Measurements from ENCODE around the gene MYRF.
A peak's percentile ranks its signal among the peaks of the same experiment; 100 is the strongest.

Gene MYRF

GRCh38 chr11:61744609-61745156 lies 7.8 kb upstream of the MYRF start:
- peaks cover 0 to 5% (median 2%) of the 10 kb centered on the region in 4 experiments for H3K4me1 ChIP-seq (ENCODE audit: control extremely low read depth in 1 of 4, control insufficient read depth in 4 of 4, insufficient read depth in 4 of 4, low read length in 3 of 4)
- no peak overlapping the region for H3K27ac ChIP-seq (ENCODE audit: insufficient read depth in 1 of 2, low read depth in 1 of 2, low read length in 2 of 2, poor library complexity in 1 of 2, severe bottlenecking in 2 of 2)
- H3K4me3 ChIP-seq (ENCODE audit: control insufficient read depth in 1 of 7, extremely low read depth in 1 of 7, insufficient read depth in 4 of 7, low read depth in 2 of 7, low read length in 6 of 7) = no peak overlapping the region
- peaks cover 0 to 2% (median 0%) of the 10 kb centered on the region in 5 experiments for H3K27me3 ChIP-seq (replicated peaks in 2 of 5; ENCODE audit: control insufficient read depth in 4 of 5, insufficient read depth in 5 of 5, low read length in 4 of 5)
- WGBS (ENCODE audit: insufficient coverage) = 84% methylated on average over 6 of the region's 10 CpGs
- ChIA-PET CTCF (interaction anchor here (1.1 to 3.2 kb wide), 7 partner anchors 11 to 54 kb away, joined by 3 to 19 read pairs (median 4); no protein-coding TSS in a partner anchor), POLR2A (no interaction called here)
- H3K9me3 ChIP-seq (ENCODE audit: control extremely low read depth in 1 of 5, control insufficient read depth in 4 of 5, insufficient read depth in 2 of 5, low read depth in 1 of 5, low read length in 4 of 5) = no peaks in the 10 kb centered on the region
- no peak for DNase-seq
- no peaks in the 10 kb centered on the region for H3K36me3 ChIP-seq (ENCODE audit: control insufficient read depth in 4 of 4, insufficient read depth in 4 of 4, low read length in 3 of 4)

DNA sequence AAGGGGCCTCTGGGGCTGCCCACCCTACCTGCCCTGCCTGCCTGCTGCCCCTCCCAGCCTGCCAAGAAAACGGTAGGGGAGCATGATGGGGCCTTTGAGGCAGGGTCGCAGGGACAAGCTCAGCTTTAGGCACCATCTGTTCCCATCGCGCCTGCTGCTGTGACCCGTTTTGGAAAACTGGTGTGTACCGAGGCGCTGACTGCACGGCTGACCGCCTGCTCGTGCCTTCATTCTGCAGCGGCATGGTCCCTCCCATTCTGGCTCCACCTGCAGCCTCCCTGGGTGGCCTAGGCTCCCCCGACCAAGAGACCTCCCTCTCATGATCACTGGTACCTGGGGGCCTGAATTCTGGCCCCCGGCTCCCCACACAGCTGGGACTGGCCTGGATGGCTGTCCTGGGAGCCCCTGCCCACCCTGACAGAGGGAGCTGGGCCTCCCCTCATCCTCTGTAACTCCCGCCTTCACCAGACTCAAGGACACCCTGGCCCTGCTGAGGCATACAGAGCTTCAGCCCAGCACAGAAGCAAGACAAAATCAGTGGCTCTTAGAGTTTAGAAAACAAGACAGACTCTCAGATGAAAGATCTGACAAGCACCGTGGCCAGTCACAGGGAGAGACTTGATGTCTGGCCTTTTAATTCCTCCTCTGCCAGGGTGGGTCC lies 6.5 kb upstream of the MYRF start:
- CTCF ChIA-PET = interaction anchor here (1.1 to 3.2 kb wide), 4 partner anchors 10 to 43 kb away, joined by 3 to 19 read pairs (median 10); no protein-coding TSS in a partner anchor
- POLR2A ChIA-PET = interaction anchor here (0.6 kb wide), 1 partner anchor 104 kb away, joined by 3 read pairs; no protein-coding TSS in a partner anchor
- 98% methylated on average over 14 of the region's 15 CpGs for WGBS (ENCODE audit: insufficient coverage)
- no peak for DNase-seq
- H3K4me1 ChIP-seq (ENCODE audit: control extremely low read depth in 1 of 4, control insufficient read depth in 4 of 4, insufficient read depth in 4 of 4, low read length in 3 of 4) = peaks cover 0 to 8% (median 2%) of the 10 kb centered on the region in 4 experiments
- H3K36me3 ChIP-seq (ENCODE audit: control insufficient read depth in 4 of 4, insufficient read depth in 4 of 4, low read length in 3 of 4) = no peaks in the 10 kb centered on the region
- H3K9me3 ChIP-seq (ENCODE audit: control extremely low read depth in 1 of 5, control insufficient read depth in 4 of 5, insufficient read depth in 2 of 5, low read depth in 1 of 5, low read length in 4 of 5) = no peaks in the 10 kb centered on the region
- peaks cover 0 to 3% (median 0%) of the 10 kb centered on the region in 5 experiments for H3K27me3 ChIP-seq (replicated peaks in 2 of 5; ENCODE audit: control insufficient read depth in 4 of 5, insufficient read depth in 5 of 5, low read length in 4 of 5)
- no peak overlapping the region for H3K27ac ChIP-seq (ENCODE audit: insufficient read depth in 1 of 2, low read depth in 1 of 2, low read length in 2 of 2, poor library complexity in 1 of 2, severe bottlenecking in 2 of 2)
- no peak overlapping the region for H3K4me3 ChIP-seq (ENCODE audit: control insufficient read depth in 1 of 7, extremely low read depth in 1 of 7, insufficient read depth in 4 of 7, low read depth in 2 of 7, low read length in 6 of 7)

DNA sequence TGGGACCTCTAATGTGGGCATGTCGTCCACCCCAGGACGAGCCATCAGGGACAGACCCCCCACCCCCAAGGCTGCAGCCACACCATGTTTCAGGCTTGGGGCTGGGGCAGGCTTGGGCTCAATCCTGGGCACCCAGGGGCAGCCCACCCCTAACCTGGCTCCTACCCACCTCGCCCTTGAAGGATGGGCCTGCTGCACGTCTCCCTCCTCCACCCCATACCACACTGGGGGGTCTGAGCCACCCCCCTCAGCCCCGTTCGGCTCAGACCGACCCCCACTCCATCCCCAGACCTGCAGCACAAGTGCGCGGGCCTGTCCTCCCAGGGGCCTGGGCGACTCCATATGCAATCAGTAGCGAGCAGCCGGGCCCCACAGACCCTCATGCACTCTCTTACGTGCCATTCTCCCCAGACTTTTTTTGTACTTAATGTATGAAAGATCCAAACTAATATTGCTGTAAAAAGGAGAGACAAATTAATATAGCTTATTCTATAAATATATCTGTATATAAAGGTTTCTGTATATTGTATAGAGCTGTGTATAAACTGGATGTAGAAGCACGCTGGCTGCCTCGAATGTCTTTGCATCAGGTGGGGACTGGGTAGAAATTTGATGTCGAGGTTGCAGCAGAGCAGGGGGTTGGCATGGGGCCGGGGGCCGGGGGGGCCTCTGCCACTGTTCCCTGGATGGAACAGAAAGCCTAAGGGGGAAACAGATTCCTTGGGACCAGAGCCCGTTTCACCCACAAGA lies 5.8 kb upstream of the MYRF start:
- DNase-seq = no peak
- 97% methylated on average over 13 of the region's 19 CpGs for WGBS (ENCODE audit: insufficient coverage)
- H3K36me3 ChIP-seq (ENCODE audit: control insufficient read depth in 4 of 4, insufficient read depth in 4 of 4, low read length in 3 of 4) = no peaks in the 10 kb centered on the region
- H3K4me3 ChIP-seq (ENCODE audit: control insufficient read depth in 1 of 7, extremely low read depth in 1 of 7, insufficient read depth in 4 of 7, low read depth in 2 of 7, low read length in 6 of 7) = no peak overlapping the region
- H3K27me3 ChIP-seq (replicated peaks in 2 of 5; ENCODE audit: control insufficient read depth in 4 of 5, insufficient read depth in 5 of 5, low read length in 4 of 5) = peaks cover 0 to 7% (median 0%) of the 10 kb centered on the region in 5 experiments
- H3K27ac ChIP-seq (ENCODE audit: insufficient read depth in 1 of 2, low read depth in 1 of 2, low read length in 2 of 2, poor library complexity in 1 of 2, severe bottlenecking in 2 of 2) = no peak overlapping the region
- H3K4me1 ChIP-seq (ENCODE audit: control extremely low read depth in 1 of 4, control insufficient read depth in 4 of 4, insufficient read depth in 4 of 4, low read length in 3 of 4) = peaks cover 0 to 8% (median 2%) of the 10 kb centered on the region in 4 experiments
- CTCF ChIA-PET = interaction anchor here (0.6 to 3.3 kb wide), 13 partner anchors 8 to 164 kb away, joined by 3 to 19 read pairs (median 4); no protein-coding TSS in a partner anchor
- no peaks in the 10 kb centered on the region for H3K9me3 ChIP-seq (ENCODE audit: control extremely low read depth in 1 of 5, control insufficient read depth in 4 of 5, insufficient read depth in 2 of 5, low read depth in 1 of 5, low read length in 4 of 5)
- POLR2A ChIA-PET = interaction anchor here (0.6 kb wide), 1 partner anchor 103 kb away, joined by 3 read pairs; no protein-coding TSS in a partner anchor

DNA sequence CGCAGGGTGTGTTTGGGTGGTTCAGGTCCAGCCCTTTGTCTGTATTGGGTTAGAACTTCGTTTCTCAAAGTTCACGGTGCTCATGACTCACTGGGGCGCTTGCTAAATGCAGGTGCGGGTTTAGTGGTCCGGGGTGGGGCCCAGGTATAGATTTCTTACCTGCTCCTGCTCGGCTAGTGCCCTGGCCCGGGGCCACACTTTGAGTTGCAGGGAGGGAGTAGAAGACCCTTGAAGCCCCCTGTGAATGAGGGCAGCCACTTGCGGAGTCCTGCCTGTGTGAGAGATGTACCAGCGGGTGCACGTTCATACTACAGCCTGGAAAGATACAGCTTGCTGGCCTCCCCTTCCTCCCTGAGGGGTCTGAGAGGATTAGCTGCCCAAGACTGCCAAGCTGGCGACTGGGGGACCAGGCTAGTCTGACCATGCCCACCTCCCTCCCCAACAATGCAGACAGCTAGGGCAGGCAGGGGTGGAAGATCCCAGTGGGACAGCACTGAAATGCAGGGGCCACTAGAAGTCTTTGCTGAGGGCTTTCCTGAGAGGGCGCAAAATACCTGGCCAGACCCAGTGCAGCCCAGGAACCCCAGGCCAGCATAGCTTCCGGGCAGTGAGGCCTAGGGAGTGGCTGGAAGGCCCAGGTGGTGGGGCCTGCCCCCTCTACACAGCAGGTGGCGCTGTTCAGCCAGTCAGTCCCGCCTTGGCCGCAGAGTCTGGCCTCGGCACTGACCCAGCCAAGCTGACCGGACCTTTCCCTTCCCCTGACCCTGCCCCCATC lies 5.1 kb upstream of the MYRF start:
- H3K27ac ChIP-seq (ENCODE audit: insufficient read depth in 1 of 2, low read depth in 1 of 2, low read length in 2 of 2, poor library complexity in 1 of 2, severe bottlenecking in 2 of 2) = no peak overlapping the region
- POLR2A ChIA-PET = no interaction called here
- H3K9me3 ChIP-seq (ENCODE audit: control extremely low read depth in 1 of 5, control insufficient read depth in 4 of 5, insufficient read depth in 2 of 5, low read depth in 1 of 5, low read length in 4 of 5) = no peaks in the 10 kb centered on the region
- H3K36me3 ChIP-seq (ENCODE audit: control insufficient read depth in 4 of 4, insufficient read depth in 4 of 4, low read length in 3 of 4) = no peaks in the 10 kb centered on the region
- H3K27me3 ChIP-seq (replicated peaks in 2 of 5; ENCODE audit: control insufficient read depth in 4 of 5, insufficient read depth in 5 of 5, low read length in 4 of 5) = peaks cover 0 to 12% (median 2%) of the 10 kb centered on the region in 5 experiments
- peaks cover 0 to 4% (median 3%) of the 10 kb centered on the region in 4 experiments for H3K4me1 ChIP-seq (ENCODE audit: control extremely low read depth in 1 of 4, control insufficient read depth in 4 of 4, insufficient read depth in 4 of 4, low read length in 3 of 4)
- peak in 2 of 3 donors; percentile 37 to 43 for DNase-seq
- 84% methylated on average over 14 of the region's 19 CpGs for WGBS (ENCODE audit: insufficient coverage)
- CTCF ChIA-PET = interaction anchor here (0.6 to 3.3 kb wide), 16 partner anchors 9 to 163 kb away, joined by 3 to 19 read pairs (median 4); no protein-coding TSS in a partner anchor
- H3K4me3 ChIP-seq (ENCODE audit: control insufficient read depth in 1 of 7, extremely low read depth in 1 of 7, insufficient read depth in 4 of 7, low read depth in 2 of 7, low read length in 6 of 7) = no peak overlapping the region

DNA sequence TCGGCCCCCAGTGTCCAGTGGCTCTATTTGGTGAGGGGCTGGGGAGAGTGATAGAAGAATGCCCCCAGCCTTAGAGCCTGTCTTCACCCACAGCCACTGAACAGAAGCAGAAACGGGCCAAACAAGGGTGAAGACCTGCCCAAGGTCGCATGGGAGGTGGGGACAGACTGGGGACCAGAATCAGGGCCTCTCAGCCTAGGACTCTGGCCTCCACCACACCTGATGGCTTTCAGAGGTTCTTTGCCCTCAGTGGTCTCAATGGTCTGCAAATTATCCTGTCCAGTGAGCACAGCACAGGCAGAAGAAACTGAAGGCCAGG lies 4.5 kb upstream of the MYRF start:
- POLR2A ChIA-PET = no interaction called here
- no peak overlapping the region for H3K27ac ChIP-seq (ENCODE audit: insufficient read depth in 1 of 2, low read depth in 1 of 2, low read length in 2 of 2, poor library complexity in 1 of 2, severe bottlenecking in 2 of 2)
- H3K36me3 ChIP-seq (ENCODE audit: control insufficient read depth in 4 of 4, insufficient read depth in 4 of 4, low read length in 3 of 4) = no peaks in the 10 kb centered on the region
- peaks cover 0 to 7% (median 7%) of the 10 kb centered on the region in 4 experiments for H3K4me1 ChIP-seq (ENCODE audit: control extremely low read depth in 1 of 4, control insufficient read depth in 4 of 4, insufficient read depth in 4 of 4, low read length in 3 of 4)
- peak in 1 of 3 donors; percentile 5 for DNase-seq
- H3K9me3 ChIP-seq (ENCODE audit: control extremely low read depth in 1 of 5, control insufficient read depth in 4 of 5, insufficient read depth in 2 of 5, low read depth in 1 of 5, low read length in 4 of 5) = no peaks in the 10 kb centered on the region
- WGBS (ENCODE audit: insufficient coverage) = 50% methylated on average over 1 of the region's 3 CpGs
- CTCF ChIA-PET = interaction anchor here (0.7 to 3.3 kb wide), 13 partner anchors 8 to 162 kb away, joined by 3 to 19 read pairs (median 4); no protein-coding TSS in a partner anchor
- peaks cover 0 to 16% (median 4%) of the 10 kb centered on the region in 5 experiments for H3K27me3 ChIP-seq (replicated peaks in 2 of 5; ENCODE audit: control insufficient read depth in 4 of 5, insufficient read depth in 5 of 5, low read length in 4 of 5)
- H3K4me3 ChIP-seq (ENCODE audit: control insufficient read depth in 1 of 7, extremely low read depth in 1 of 7, insufficient read depth in 4 of 7, low read depth in 2 of 7, low read length in 6 of 7) = no peak overlapping the region

DNA sequence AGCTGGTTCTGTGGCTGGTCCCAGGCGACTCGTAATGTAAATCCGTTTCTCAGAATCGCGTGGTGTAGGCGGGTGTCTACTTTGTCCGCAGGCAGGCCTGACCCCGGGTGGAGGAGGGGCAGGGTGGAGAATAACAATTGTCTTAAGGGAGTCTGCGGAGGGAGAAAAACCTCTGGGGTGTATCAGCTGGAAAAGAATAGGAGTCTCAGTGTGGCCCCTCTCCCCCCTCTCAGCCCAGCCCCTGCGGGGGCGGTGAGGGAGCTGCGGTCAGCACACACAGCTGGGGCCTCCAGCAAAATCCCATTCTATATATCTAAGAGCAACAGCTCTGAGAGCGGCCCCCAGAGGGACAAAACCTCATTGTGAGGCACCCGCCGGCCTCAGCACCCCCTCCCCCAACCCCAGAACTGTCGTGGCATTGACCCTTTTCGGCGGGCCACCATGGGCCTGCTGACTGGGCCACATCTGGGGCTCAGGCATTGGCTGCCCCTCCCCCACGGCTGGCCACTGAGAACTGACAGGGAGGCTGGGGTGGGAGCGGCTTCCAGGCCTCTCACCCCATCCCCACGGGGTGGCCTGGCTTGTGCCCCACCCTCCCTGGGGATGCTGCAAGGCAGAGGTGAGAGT lies 2.7 kb upstream of the MYRF start:
- no peaks in the 10 kb centered on the region for H3K9me3 ChIP-seq (ENCODE audit: control extremely low read depth in 1 of 5, control insufficient read depth in 4 of 5, insufficient read depth in 2 of 5, low read depth in 1 of 5, low read length in 4 of 5)
- H3K4me1 ChIP-seq (ENCODE audit: control extremely low read depth in 1 of 4, control insufficient read depth in 4 of 4, insufficient read depth in 4 of 4, low read length in 3 of 4) = peaks cover 0 to 9% (median 8%) of the 10 kb centered on the region in 4 experiments
- H3K27ac ChIP-seq (ENCODE audit: insufficient read depth in 1 of 2, low read depth in 1 of 2, low read length in 2 of 2, poor library complexity in 1 of 2, severe bottlenecking in 2 of 2) = no peak overlapping the region
- peaks cover 0 to 27% (median 6%) of the 10 kb centered on the region in 5 experiments for H3K27me3 ChIP-seq (replicated peaks in 2 of 5; ENCODE audit: control insufficient read depth in 4 of 5, insufficient read depth in 5 of 5, low read length in 4 of 5)
- no peak for DNase-seq
- POLR2A ChIA-PET = no interaction called here
- CTCF ChIA-PET = interaction anchor here (0.7 to 3.7 kb wide), 16 partner anchors 8 to 361 kb away, joined by 3 to 23 read pairs (median 4); partner anchors contain the start of genes FEN1 and TMEM258
- no peak overlapping the region for H3K4me3 ChIP-seq (ENCODE audit: control insufficient read depth in 1 of 7, extremely low read depth in 1 of 7, insufficient read depth in 4 of 7, low read depth in 2 of 7, low read length in 6 of 7)
- no peaks in the 10 kb centered on the region for H3K36me3 ChIP-seq (ENCODE audit: control insufficient read depth in 4 of 4, insufficient read depth in 4 of 4, low read length in 3 of 4)
- WGBS (ENCODE audit: insufficient coverage) = 61% methylated on average over 16 of the region's 21 CpGs
